Stimulated activated CD4-positive, alpha-beta T cell treated with anti-CD3 and anti-CD28 coated beads, TNF-alpha, amount 100 ng/mL, for 24 hours (primary cell): ENCODE measurements around the gene SLC45A2.
"Not testable (repeated sequence)": the region's sequence is repeated elsewhere in the genome, so short reads cannot be mapped to it uniquely, and the experiment has no call there.

ENCODE experiments used
- DNase-seq, 3 experiments: peaks; one replicate each; pipeline ENCODE4 v3.0.0-alpha.2; 2020; ENCODE audit warnings: low read depth in 3 of 3

SLC45A2 gene

GRCh38 chr5:33969572-33970452 is 14.7 kb downstream of the SLC45A2 start:
- DNase-seq = no peak

- no peak for DNase-seq
Observed at GRCh38 chr5:33968211-33969005, 16.1 kb downstream of the SLC45A2 start.

- no peak for DNase-seq
Observed at GRCh38 chr5:33966805-33967204, 17.7 kb downstream of the SLC45A2 start.

GRCh38 chr5:33964132-33964700 is 20.3 kb downstream of the SLC45A2 start:
- DNase-seq = no peak

GRCh38 chr5:33958176-33958575 is 26.3 kb downstream of the SLC45A2 start:
- DNase-seq = no peak

- no peak for DNase-seq
Observed at GRCh38 chr5:33957577-33958150, 26.8 kb downstream of the SLC45A2 start.

- not testable (repeated sequence) for DNase-seq
Observed at GRCh38 chr5:33952175-33952574, 32.3 kb downstream of the SLC45A2 start.

- DNase-seq = no peak
Observed at GRCh38 chr5:33944543-33945132, 39.9 kb downstream of the SLC45A2 start.

- no peak for DNase-seq
Observed at GRCh38 chr5:33941090-33941489, 43.4 kb downstream of the SLC45A2 start.

GRCh38 chr5:33939556-33940262 is 44.8 kb downstream of the SLC45A2 start:
- no peak for DNase-seq

- DNase-seq = no peak
Observed at GRCh38 chr5:33938881-33939280, 45.6 kb downstream of the SLC45A2 start.

GRCh38 chr5:33938507-33938796 is 46.0 kb downstream of the SLC45A2 start:
- no peak for DNase-seq

- no peak for DNase-seq
Observed at GRCh38 chr5:33937707-33938506, 46.6 kb downstream of the SLC45A2 start.

GRCh38 chr5:33937017-33937706 is 47.3 kb downstream of the SLC45A2 start:
- no peak for DNase-seq

GRCh38 chr5:33936381-33937016 is 48.0 kb downstream of the SLC45A2 start, which contains the start of gene RXFP3:
RXFP3 (plus strand) TSS chr5:33936386; CDS start chr5:33936741, 355 bp downstream.
- no peak for DNase-seq

- DNase-seq = peak; percentile 1 to 41 (median 13)
Observed at GRCh38 chr5:33936004-33936380, 48.5 kb downstream of the SLC45A2 start.

GRCh38 chr5:33934176-33934575 is 50.3 kb downstream of the SLC45A2 start:
- DNase-seq = no peak

- no peak for DNase-seq
Observed at GRCh38 chr5:33933723-33934169, 50.7 kb downstream of the SLC45A2 start.

GRCh38 chr5:33931136-33931535 is 53.4 kb downstream of the SLC45A2 start:
- no peak for DNase-seq
